WTC11 (cell line): Measurements from ENCODE around the gene H2AZ2. TPM values are rescaled to one million over a fixed set of nuclear protein-coding genes. Genes with fewer than 3 reads are reported as not detected.

ENCODE experiments used
- ATAC-seq: fragments of 200-7000 bp; cut with Tn5 transposase; 2 replicates; pipeline ENCODE4 v1.10.0; 2021; ENCODE audit warnings: mild to moderate bottlenecking, moderate library complexity
- CTCF ChIA-PET: fragments of 300-600 bp; sonication (Branson Sonifier 250); formaldehyde crosslinking; loops from one replicate; lab custom pipeline; 2021; ENCODE audit warnings: antibody characterized with exemption; lab: Charles Lee
- POLR2A ChIA-PET: fragments of 350-600 bp; sonication (Branson Sonifier 250); formaldehyde crosslinking; loops from one replicate; lab custom pipeline; 2021; ENCODE audit warnings: antibody characterized with exemption; lab: Charles Lee
- DNase-seq: peaks from one replicate; pipeline ENCODE4 v3.0.0; 2021; ENCODE audit warnings: low spot score
- H3K27ac Mint-ChIP-seq: 2 replicates; pipeline ENCODE4 v1.8.0; 2021; ENCODE audit warnings: mixed read lengths
- H3K27me3 Mint-ChIP-seq: 2 replicates; pipeline ENCODE4 v1.8.0; 2021; ENCODE audit warnings: low read depth, mild to moderate bottlenecking, moderate library complexity, mixed read lengths
- H3K36me3 Mint-ChIP-seq: 2 replicates; pipeline ENCODE4 v1.8.0; 2021; ENCODE audit warnings: mixed read lengths
- H3K4me1 Mint-ChIP-seq: 2 replicates; pipeline ENCODE4 v1.8.0; 2022; ENCODE audit warnings: mixed read lengths
- H3K4me3 Mint-ChIP-seq: 2 replicates; pipeline ENCODE4 v1.8.0; 2021; ENCODE audit warnings: mild to moderate bottlenecking, moderate library complexity, mixed read lengths
- H3K9me3 Mint-ChIP-seq: 2 replicates; pipeline ENCODE4 v1.8.0; 2021; ENCODE audit warnings: mixed read lengths
- CTCF ChIP-seq: fragments of 200-600 bp; IDR thresholded peaks from 2 replicates; pipeline ENCODE4 v1.8.0; 2022; ENCODE audit warnings: antibody characterized with exemption
- EMX1 ChIP-seq: fragments of 250-450 bp; sonication (Bioruptor Pico); IDR thresholded peaks from 2 replicates; pipeline ENCODE4 v1.8.0; 2021; ENCODE audit warnings: mild to moderate bottlenecking
- ERG ChIP-seq: fragments of 250-450 bp; sonication (Bioruptor Pico); IDR thresholded peaks from 2 replicates; pipeline ENCODE4 v1.8.0; 2021; ENCODE audit warnings: mild to moderate bottlenecking
- IRF2 ChIP-seq: sonication (generic); formaldehyde crosslinking; IDR thresholded peaks from 2 replicates; pipeline ENCODE4 v1.8.0; 2022; ENCODE audit warnings: low read depth, missing genetic modification reagents, borderline replicate concordance
- JUN ChIP-seq: sonication (generic); formaldehyde crosslinking; IDR thresholded peaks from 2 replicates; pipeline ENCODE4 v1.8.0; 2023; ENCODE audit warnings: mild to moderate bottlenecking, missing genetic modification reagents
- MAX ChIP-seq: sonication (generic); formaldehyde crosslinking; IDR thresholded peaks from 2 replicates; pipeline ENCODE4 v1.8.0; 2022; ENCODE audit warnings: mild to moderate bottlenecking, missing genetic modification reagents
- NFATC4 ChIP-seq: fragments of 250-450 bp; sonication (Bioruptor Pico); IDR thresholded peaks from 2 replicates; pipeline ENCODE4 v1.9.0; 2021; ENCODE audit warnings: mild to moderate bottlenecking
- RORB ChIP-seq: fragments of 250-450 bp; sonication (Bioruptor Pico); IDR thresholded peaks from 2 replicates; pipeline ENCODE4 v1.9.0; 2021; ENCODE audit warnings: mild to moderate bottlenecking
- SMAD3 ChIP-seq: sonication (generic); formaldehyde crosslinking; IDR thresholded peaks from 2 replicates; pipeline ENCODE4 v1.8.0; 2022; ENCODE audit warnings: missing genetic modification reagents, mild to moderate bottlenecking, borderline replicate concordance
- ZNF425 ChIP-seq: fragments of 250-450 bp; sonication (Bioruptor Pico); conservative IDR thresholded peaks from 2 replicates; pipeline ENCODE4 v1.9.0; 2021; ENCODE audit warnings: mild to moderate bottlenecking
- ZNF532 ChIP-seq: fragments of 250-450 bp; sonication (Bioruptor Pico); IDR thresholded peaks from 2 replicates; pipeline ENCODE4 v1.9.0; 2021; ENCODE audit warnings: mild to moderate bottlenecking, borderline replicate concordance
- total RNA-seq: library from RNA; stranded (reverse); gene quantifications from 3 replicates; pipeline ENCODE4 v1.2.3, GENCODE V29; 2021

The H2AZ2 gene
- total RNA-seq, 1 experiment from 2014 or later, result 178 TPM

- ATAC-seq (peak; percentile 28), DNase-seq (peak; percentile 79)
- H3K9me3 Mint-ChIP-seq, result no peaks in the 10 kb centered on the region
- TF ChIP-seq ERG (CRISPR knock-in tag) (peak; percentile 23; the same call in 1 of the 2 replicates), NFATC4 (CRISPR knock-in tag) (0 out of 2 replicates have a peak, but pooled peaks have one; percentile 18), MAX (0 out of 2 replicates have a peak, but pooled peaks have one; percentile 6), IRF2 (no peak), SMAD3 (CRISPR knock-in tag) (no peak; the same call in 1 of the 2 replicates), ZNF532 (peak; percentile 3; the same call in 1 of the 2 replicates), ZNF425 (CRISPR knock-in tag) (peak; percentile 55; the same call in 1 of the 2 replicates), RORB (CRISPR knock-in tag) (0 out of 2 replicates have a peak, but pooled peaks have one; percentile 1), EMX1 (peak; percentile 26; the same call in 1 of the 2 replicates), JUN (CRISPR knock-in tag) (no peak), CTCF (peak; percentile 40; the same call in 1 of the 2 replicates)
- H3K36me3 Mint-ChIP-seq, result peaks cover 53% of the 10 kb centered on the region
- H3K4me3 Mint-ChIP-seq, result peak overlapping the region; percentile 100
- ChIA-PET CTCF (interaction anchor here (1.9 kb wide), 1 partner anchor 50 kb away, joined by 7 read pairs; the partner anchor contains the start of gene H2AZ2), POLR2A (interaction anchor here (0.5 to 1.1 kb wide), 6 partner anchors 50 to 232 kb away, joined by 3 to 7 read pairs (median 3); partner anchors contain the start of genes CCM2, DDX56 and H2AZ2)
- H3K27me3 Mint-ChIP-seq, result no peaks in the 10 kb centered on the region
- peaks cover 18% of the 10 kb centered on the region for H3K4me1 Mint-ChIP-seq
- H3K27ac Mint-ChIP-seq, result peak overlapping the region; percentile 99
These were observed 50.3 kb downstream of the H2AZ2 start for GRCh38 chr7:44797329-44798258.
